Activated CD8-positive, alpha-beta memory T cell treated with anti-CD3 and anti-CD28 coated beads, Interleukin-2, amount 50 U/mL, for 24 hours (primary cell): Measurements from ENCODE around the gene CNTFR.

Experiments used
- DNase-seq: peaks from one replicate; pipeline ENCODE4 v3.0.0-alpha.2; 2020; ENCODE audit errors: extremely low read depth

The CNTFR gene

GRCh38 chr9:34507556-34507955 lies 82.0 kb downstream of the CNTFR start:
- no peak for DNase-seq

DNA sequence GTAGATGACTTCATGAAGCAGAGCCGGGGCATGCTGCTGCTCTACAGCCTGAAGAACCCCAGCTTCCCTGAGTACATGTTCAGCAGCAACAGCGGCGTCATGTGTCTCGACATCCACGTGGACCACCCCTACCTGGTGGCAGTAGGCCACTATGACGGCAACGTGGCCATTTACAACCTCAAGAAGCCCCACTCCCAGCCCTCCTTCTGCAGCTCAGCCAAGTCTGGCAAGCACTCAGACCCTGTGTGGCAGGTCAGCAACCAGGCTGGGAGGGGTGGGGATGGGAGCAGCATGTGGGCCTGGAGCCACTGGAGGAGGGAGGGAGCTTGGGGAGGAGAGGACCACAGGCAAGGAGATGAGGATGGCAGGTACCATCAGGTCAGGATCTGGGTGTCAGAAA lies 82.9 kb downstream of the CNTFR start:
- no peak for DNase-seq

DNA sequence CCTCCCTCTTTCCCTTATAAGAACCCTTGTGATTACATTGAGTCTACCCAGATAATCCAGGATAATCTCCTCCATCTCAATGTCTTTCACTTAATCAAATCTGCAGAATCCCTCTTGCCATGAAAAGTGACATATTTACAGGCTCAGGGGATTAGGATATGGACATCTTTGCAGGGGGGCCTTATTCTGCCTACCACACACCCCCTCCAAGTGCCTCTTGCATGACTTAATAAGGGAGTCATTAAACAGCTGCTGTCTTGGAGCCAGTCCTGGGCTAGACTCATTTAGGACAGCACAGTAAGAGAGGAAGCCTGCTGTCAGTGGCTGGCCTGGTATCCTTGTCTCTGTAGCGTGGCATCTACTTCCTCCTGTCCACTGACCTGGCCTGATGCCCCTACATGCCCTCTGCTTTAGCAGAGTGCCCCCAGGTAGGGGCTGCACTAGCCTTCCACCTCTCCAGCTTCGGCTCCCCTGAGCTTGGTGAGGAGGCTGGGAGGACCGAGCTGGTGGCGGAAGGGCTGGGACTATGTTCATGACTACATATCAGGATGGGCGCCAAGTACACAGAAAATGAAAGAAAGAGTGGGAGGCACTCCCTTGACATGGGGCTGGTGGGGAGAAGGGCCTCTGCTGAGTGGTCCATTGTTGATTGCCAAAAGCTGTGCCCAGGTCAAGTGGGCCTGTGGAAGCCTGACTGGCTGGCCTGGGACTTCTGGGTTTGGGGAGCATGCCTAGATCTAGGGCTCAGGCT lies 84.0 kb downstream of the CNTFR start:
- DNase-seq = no peak

DNA sequence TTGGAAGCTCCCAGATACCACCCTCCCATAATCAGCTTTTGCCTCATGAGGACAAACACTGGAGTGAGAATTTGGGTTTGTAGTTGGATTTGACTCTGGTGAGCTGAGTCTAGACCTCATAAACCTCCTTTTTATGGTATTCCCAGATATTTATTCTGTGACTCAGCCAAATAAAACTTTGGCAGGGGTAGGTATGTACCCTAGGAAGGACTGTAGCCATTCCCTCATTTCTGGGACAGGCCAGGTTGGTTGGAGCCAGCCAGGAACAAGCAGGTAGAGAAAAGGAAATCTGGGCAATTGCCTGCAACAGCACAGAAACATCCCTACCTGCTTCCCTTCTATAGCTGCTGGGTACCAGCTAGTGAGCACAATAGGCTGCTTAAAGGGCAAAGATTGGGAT lies 86.1 kb downstream of the CNTFR start:
- no peak for DNase-seq

DNA sequence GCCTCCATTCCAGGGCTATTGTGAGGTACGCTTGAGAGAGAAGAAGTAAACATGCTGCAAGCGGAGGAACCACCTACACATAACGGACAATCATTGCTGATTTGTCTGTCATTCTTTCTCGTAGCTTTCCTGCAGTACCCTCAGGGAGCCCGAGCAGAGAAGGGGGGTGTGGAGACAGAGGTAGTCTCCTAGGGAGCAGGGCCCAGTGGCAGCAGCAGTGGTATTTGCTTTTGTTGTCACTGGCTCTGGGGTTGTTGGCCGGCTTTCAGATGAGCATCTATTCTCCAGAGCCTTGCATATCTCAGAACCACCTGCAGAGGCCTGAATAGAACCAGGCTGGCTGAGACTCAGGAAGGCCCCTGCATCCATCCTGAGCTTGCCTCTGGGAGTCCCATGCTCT lies 86.6 kb downstream of the CNTFR start:
- no peak for DNase-seq

DNA sequence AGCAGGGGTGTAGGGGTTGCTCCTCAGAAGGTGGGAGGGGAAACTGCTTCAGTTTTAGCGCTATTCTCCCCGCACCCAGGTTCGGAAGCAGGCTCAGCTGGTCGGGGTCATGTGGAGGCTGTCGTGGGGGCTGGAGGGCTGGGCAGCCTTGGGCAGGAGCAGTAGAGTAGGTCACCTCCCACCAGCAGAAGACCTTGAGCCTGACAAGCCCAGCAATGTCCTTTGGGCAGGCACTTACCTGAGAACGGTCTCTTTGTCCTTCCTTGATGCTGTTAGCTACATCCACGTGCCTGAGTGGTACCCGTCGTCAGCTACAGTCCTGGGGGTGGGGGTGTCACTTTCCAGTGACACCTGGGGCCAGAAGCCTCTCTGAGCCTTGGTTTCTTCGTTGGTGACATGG lies 87.1 kb downstream of the CNTFR start:
- DNase-seq = no peak

GRCh38 chr9:34501889-34502425 lies 87.6 kb downstream of the CNTFR start:
- DNase-seq = no peak
